ENCODE data around the gene TBX10.
"Not testable (repeated sequence)": the region's sequence is repeated elsewhere in the genome, so short reads cannot be mapped to it uniquely, and the experiment has no call there.

The TBX10 gene

DNA sequence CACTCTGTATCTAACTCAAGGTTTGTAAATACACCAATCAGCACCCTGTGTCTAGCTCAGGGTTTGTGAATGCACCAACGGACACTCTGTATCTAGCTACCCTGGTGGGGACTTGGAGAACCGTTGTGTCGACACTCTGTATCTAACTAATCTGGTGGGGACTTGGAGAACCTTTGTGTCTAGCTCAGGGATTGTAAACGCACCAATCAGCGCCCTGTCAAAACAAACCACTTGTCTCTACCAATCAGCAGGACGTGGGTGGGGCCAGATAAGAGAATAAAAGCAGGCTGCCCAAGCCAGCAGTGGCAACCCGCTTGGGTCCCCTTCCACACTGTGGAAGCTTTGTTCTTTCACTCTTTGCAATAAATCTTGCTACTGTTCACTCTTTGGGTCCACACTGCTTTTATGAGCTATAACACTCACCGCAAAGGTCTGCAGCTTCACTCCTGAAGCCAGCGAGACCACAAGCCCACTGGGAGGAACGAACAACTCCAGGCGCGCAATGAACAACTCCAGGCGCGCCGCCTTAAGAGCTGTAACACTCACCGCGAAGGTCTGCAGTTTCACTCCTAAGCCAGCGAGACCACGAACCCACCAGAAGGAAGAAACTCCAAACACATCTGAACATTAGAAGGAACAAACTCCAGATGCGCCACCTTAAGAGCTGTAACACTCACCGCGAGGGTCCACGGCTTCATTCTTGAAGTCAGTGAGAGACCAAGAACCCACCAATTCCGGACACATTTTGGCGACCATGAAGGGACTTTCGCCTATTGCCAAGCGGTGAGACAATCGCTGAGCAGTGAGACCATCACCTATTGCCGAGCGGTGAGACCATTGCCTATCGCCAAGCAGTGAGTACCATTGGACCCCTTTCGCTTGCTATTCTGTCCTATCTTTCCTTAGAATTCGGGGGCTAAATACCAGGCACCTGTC lies 19.6 kb downstream of the TBX10 start:
- H3K9me3 ChIP-seq; intact Hi-C loops (cut with DNase I; ENCODE audit: low total_unique reads); H3K27ac ChIP-seq: not testable (repeated sequence)

DNA sequence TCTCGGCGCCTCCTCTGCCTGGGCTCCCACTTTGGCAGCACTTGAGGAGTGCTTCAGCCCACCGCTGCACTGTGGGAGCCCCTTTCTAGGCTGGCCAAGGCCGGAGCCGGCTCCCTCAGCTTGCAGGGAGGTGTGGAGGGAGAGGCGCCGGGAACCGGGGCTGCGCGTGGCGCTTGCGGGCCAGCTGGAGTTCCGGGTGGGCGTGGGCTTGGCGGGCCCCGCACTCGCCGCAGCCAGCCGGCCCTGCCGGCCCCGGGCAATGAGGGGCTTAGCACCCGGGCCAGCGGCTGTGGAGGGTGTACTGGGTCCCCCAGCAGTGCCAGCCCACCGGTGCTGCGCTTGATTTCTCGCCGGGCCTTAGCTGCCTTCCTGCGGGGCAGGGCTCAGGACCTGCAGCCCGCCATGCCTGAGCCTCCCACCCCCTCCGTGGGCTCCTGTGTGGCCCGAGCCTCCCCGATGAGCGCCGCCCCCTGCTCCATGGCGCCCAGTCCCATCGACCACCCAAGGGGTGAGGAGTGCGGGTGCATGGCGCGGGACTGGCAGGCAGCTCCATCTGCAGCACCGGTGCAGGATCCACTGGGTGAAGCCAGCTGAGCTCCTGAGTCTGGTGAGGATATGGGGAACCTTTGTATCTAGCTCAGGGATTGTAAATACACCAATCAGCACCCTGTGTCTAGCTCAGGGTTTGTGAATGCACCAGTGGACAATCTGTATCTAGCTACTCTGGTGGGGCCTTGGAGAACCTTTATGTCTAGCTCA lies 20.5 kb downstream of the TBX10 start:
- not testable (repeated sequence) for H3K27ac ChIP-seq

More for the DNA sequence above, 19.6 kb downstream of the TBX10 start:
- H3K4me1 ChIP-seq, H3K36me3 ChIP-seq, DNase-seq, H3K4me3 ChIP-seq: not testable (repeated sequence)
- peaks cover 0 to 15% of the 10 kb centered on the region in 2 donors for H3K27me3 ChIP-seq

DNA sequence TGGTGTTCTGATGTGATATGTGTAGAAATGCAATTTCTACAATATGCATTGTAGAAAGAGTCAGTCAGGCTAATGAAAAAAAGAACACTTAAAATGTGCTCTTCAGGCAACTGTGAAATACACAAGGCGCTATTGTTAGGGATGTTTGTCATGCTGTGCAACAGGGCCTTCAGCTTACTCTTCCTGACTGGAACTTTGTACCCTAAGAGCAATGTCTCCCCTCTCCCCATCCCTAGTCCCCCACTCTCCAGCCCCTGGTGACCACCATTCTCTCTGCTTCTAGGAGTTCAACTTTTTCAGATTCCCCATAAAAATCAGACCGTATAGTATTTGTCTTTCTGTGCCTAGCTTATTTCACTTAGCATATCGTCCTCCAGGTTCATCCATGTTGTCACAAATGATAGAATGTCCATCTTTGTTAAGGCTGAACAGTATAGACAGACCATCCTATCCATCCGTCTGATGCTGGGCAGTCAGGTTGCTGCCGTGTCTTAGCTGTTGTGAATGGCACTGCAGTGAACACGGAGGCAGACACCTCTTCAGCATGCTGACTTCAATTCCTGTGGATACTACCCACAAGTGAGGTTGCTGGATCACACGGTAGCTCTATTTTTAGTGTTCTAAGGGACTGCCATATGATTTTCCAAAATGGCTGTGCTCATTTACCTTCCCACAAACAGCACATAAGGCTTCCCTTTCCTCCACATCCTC lies 22.2 kb downstream of the TBX10 start:
- intact Hi-C loops (cut with DNase I; ENCODE audit: low total_unique reads), result no loop called here
- Histone ChIP-seq H3K36me3 (peaks cover 0 to 19% (median 6%) of the 10 kb centered on the region in 3 donors), H3K4me1 (peaks cover 0 to 20% (median 11%) of the 10 kb centered on the region in 4 donors), H3K27me3 (peaks cover 0 to 23% of the 10 kb centered on the region in 2 donors), H3K27ac (no peak overlapping the region), H3K4me3 (no peak overlapping the region), H3K9me3 (no peaks in the 10 kb centered on the region)
- TF ChIP-seq, protein P1, sequence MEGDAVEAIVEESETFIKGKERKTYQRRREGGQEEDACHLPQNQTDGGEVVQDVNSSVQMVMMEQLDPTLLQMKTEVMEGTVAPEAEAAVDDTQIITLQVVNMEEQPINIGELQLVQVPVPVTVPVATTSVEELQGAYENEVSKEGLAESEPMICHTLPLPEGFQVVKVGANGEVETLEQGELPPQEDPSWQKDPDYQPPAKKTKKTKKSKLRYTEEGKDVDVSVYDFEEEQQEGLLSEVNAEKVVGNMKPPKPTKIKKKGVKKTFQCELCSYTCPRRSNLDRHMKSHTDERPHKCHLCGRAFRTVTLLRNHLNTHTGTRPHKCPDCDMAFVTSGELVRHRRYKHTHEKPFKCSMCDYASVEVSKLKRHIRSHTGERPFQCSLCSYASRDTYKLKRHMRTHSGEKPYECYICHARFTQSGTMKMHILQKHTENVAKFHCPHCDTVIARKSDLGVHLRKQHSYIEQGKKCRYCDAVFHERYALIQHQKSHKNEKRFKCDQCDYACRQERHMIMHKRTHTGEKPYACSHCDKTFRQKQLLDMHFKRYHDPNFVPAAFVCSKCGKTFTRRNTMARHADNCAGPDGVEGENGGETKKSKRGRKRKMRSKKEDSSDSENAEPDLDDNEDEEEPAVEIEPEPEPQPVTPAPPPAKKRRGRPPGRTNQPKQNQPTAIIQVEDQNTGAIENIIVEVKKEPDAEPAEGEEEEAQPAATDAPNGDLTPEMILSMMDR (IDR thresholded peaks at IDR 0.05), result no peak
- DNase-seq, result no peak

More for the DNA sequence above, 20.5 kb downstream of the TBX10 start:
- H3K9me3 ChIP-seq; DNase-seq; intact Hi-C loops (cut with DNase I; ENCODE audit: low total_unique reads); H3K36me3 ChIP-seq; H3K4me3 ChIP-seq: not testable (repeated sequence)
- Histone ChIP-seq H3K4me1 (peaks cover 0 to 13% (median 5%) of the 10 kb centered on the region in 4 donors), H3K27me3 (peaks cover 0 to 23% of the 10 kb centered on the region in 2 donors)

DNA sequence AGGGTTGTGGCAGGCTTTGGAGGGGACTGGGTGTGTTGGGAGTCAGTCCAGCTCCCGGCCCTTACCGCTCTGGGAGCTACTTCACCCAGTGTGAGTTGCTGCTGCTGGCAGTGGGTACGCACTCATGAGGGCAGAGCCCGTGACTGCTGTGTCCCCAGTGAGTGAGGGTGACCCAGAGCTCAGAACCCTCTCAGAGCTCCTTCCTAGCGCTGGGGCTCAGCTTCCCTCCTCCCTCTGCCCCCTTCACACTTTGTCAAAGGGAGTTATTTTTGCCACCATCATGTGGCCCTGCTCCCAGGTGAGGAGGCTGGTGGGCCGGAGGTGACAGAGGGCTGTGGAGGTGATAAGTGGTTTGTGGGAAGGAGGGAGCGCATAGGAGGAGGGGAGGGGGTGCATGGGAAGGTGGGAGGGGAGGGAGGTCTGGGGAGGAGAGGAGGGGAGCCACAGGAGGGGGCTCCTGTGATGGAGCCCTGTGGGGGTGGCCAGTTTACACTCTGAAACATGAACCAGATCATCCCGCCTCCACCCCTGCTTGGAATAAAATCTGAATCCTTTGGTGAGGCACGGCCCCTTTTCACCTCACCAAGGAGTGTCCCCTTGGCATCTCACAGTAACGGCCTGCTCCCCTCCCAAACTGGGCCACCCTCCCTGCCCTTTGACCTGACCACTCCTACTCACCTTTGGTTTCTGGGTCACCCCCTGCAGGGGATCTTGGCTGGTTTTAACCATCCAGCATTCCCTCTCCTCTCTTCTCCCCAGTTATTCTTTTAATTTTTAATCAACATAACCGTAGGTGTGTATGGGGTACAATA lies 22.9 kb downstream of the TBX10 start:
- TF ChIP-seq, protein P1 (IDR thresholded peaks at IDR 0.05), result no peak
- peaks cover 0 to 23% of the 10 kb centered on the region in 2 donors for H3K27me3 ChIP-seq
- intact Hi-C loops (cut with DNase I; ENCODE audit: low total_unique reads), result no loop called here
- DNase-seq, result no peak
- no peaks in the 10 kb centered on the region for H3K9me3 ChIP-seq
- no peak overlapping the region for H3K27ac ChIP-seq
- H3K36me3 ChIP-seq, result peaks cover 6 to 26% (median 13%) of the 10 kb centered on the region in 3 donors
- H3K4me1 ChIP-seq, result peaks cover 0 to 20% (median 11%) of the 10 kb centered on the region in 4 donors
- no peak overlapping the region for H3K4me3 ChIP-seq

DNA sequence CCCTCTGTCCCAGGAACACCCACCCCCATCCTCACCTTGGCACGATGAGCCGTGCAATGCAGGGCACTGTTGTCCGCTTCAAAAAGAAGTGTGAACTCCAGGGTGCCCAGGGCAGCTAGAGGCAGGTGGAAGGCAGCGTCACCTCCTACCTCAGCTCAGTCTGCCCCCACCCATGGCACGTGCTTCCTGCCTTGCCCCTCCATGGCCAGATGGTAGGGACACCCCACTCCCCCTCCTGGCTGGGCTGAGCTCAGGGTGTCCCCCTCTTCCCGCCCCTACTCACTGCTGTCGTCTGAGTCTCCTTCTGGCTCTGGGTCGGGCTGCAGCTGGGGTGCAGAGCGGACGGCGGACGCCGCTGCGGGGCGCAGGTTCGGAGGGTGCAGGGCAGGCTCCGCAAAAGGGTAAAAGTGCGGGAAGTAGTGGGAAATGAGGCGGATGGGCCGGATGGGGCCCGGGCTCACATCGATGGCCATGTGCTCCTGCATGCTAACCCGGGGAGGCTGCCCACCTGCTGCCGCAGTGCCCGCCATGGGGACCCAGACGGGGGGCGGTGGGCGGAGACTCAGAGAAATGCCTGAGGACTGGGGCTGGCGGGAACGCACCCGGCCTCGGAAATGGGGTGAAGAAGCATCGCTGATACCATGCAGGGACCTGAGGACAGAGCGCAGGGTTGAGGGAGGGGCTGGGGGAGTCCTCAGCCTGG lies 23.7 kb downstream of the TBX10 start:
- TF ChIP-seq, protein P1 (IDR thresholded peaks at IDR 0.05), result no peak
- Histone ChIP-seq H3K4me3 (no peak overlapping the region), H3K9me3 (no peaks in the 10 kb centered on the region), H3K4me1 (peaks cover 0 to 20% (median 11%) of the 10 kb centered on the region in 4 donors), H3K27ac (no peak overlapping the region), H3K27me3 (peaks cover 0 to 23% of the 10 kb centered on the region in 2 donors), H3K36me3 (peaks cover 8 to 34% (median 21%) of the 10 kb centered on the region in 3 donors)
- intact Hi-C loops (cut with DNase I; ENCODE audit: low total_unique reads), result no loop called here
- DNase-seq, result no peak
